GM23338 (cell line): Measurements from ENCODE around the gene RABL3. TPM values are rescaled to one million over a fixed set of nuclear protein-coding genes. Genes with fewer than 3 reads are reported as not detected.

Experiments
- ATAC-seq: fragments of 200-7000 bp; cut with Tn5 transposase; 3 replicates; pipeline ENCODE4 v1.9.1; 2020
- DNase-seq: peaks from one replicate; pipeline ENCODE4 v3.0.0-alpha.2; 2015; ENCODE audit warnings: low spot score
- H2AFZ ChIP-seq: fragments of 200-600 bp; sonication (generic); 2 replicates; pipeline ENCODE4 v1.8.0; 2016; ENCODE audit warnings: antibody characterized with exemption, mild to moderate bottlenecking, moderate library complexity
- H3F3A ChIP-seq: fragments of 200-600 bp; sonication (generic); replicated peaks from 2 replicates; pipeline ENCODE4 v1.8.0; 2017; ENCODE audit warnings: antibody characterized with exemption, mixed run types, low read depth
- H3K27ac ChIP-seq: fragments of 200-600 bp; sonication (generic); 2 replicates; pipeline ENCODE4 v1.6.1; 2016; ENCODE audit warnings: low read depth
- H3K27me3 ChIP-seq: fragments of 200-600 bp; sonication (generic); 2 replicates; pipeline ENCODE4 v1.8.0; 2016; ENCODE audit warnings: mild to moderate bottlenecking, mixed run types, moderate library complexity; ENCODE audit not compliant: insufficient read depth
- H3K36me3 ChIP-seq: fragments of 200-600 bp; sonication (generic); 2 replicates; pipeline ENCODE4 v1.8.0; 2016; ENCODE audit warnings: mild to moderate bottlenecking; ENCODE audit not compliant: insufficient read depth
- H3K4me1 ChIP-seq: fragments of 200-600 bp; sonication (generic); 2 replicates; pipeline ENCODE4 v1.8.0; 2016; ENCODE audit warnings: mild to moderate bottlenecking, moderate library complexity; ENCODE audit not compliant: insufficient read depth
- H3K4me2 ChIP-seq: fragments of 200-600 bp; sonication (generic); 2 replicates; pipeline ENCODE4 v1.7.1; 2017; ENCODE audit warnings: mixed run types
- H3K4me3 ChIP-seq: fragments of 200-600 bp; sonication (generic); 2 replicates; pipeline ENCODE4 v1.6.1; 2016; ENCODE audit warnings: mixed run types
- H3K79me2 ChIP-seq: fragments of 200-600 bp; sonication (generic); replicated peaks from 2 replicates; pipeline ENCODE4 v1.8.0; 2017; ENCODE audit warnings: mild to moderate bottlenecking; ENCODE audit not compliant: insufficient read depth
- H3K9me2 ChIP-seq: fragments of 200-600 bp; sonication (generic); 2 replicates; pipeline ENCODE4 v1.8.0; 2017; ENCODE audit not compliant: insufficient read depth
- H4K20me1 ChIP-seq: fragments of 200-600 bp; sonication (generic); replicated peaks from 2 replicates; pipeline ENCODE4 v1.8.0; 2017; ENCODE audit warnings: mild to moderate bottlenecking; ENCODE audit not compliant: insufficient read depth
- H3K27ac Mint-ChIP-seq: 2 replicates; pipeline ENCODE4 v1.8.0; 2020; ENCODE audit warnings: inconsistent platforms, mild to moderate bottlenecking, moderate library complexity, mixed read lengths
- H3K27me3 Mint-ChIP-seq: 3 replicates; pipeline ENCODE4 v1.8.0; 2022; ENCODE audit warnings: low read depth, mild to moderate bottlenecking, moderate library complexity, mixed read lengths, inconsistent platforms; ENCODE audit not compliant: insufficient read depth, poor library complexity
- H3K36me3 Mint-ChIP-seq: 3 replicates; pipeline ENCODE4 v1.8.0; 2021; ENCODE audit warnings: low read depth, mild to moderate bottlenecking, inconsistent platforms, moderate library complexity, mixed read lengths
- H3K4me1 Mint-ChIP-seq: 3 replicates; pipeline ENCODE4 v1.8.0; 2020; ENCODE audit warnings: mild to moderate bottlenecking, inconsistent platforms, mixed read lengths
- H3K4me3 Mint-ChIP-seq: 3 replicates; pipeline ENCODE4 v1.8.0; 2021; ENCODE audit warnings: moderate library complexity, mild to moderate bottlenecking, inconsistent platforms, mixed read lengths
- H3K9me3 Mint-ChIP-seq: 3 replicates; pipeline ENCODE4 v1.8.0; 2020; ENCODE audit warnings: moderate library complexity, mild to moderate bottlenecking, inconsistent platforms, mixed read lengths
- CREB1 ChIP-seq: fragments of 250-450 bp; sonication (Bioruptor Pico); IDR thresholded peaks from 2 replicates; pipeline ENCODE4 v1.5.0; 2020; ENCODE audit warnings: low read depth, mild to moderate bottlenecking, moderate library complexity
- EZH2 ChIP-seq: fragments of 200-600 bp; sonication (generic); IDR thresholded peaks from one replicate; pipeline ENCODE4 v1.8.0; 2017; ENCODE audit warnings: antibody characterized with exemption, mild to moderate bottlenecking, low read depth; ENCODE audit not compliant: unreplicated experiment
- EZH2phosphoT487 ChIP-seq: fragments of 200-600 bp; sonication (generic); IDR thresholded peaks from one replicate; pipeline ENCODE4 v1.8.1; 2018; ENCODE audit warnings: antibody characterized with exemption; ENCODE audit not compliant: unreplicated experiment
- JUNB ChIP-seq: IDR thresholded peaks from one replicate; pipeline ENCODE4 v1.6.1; 2016; ENCODE audit warnings: antibody characterized with exemption; ENCODE audit not compliant: unreplicated experiment
- NANOG ChIP-seq: IDR thresholded peaks from 2 replicates; pipeline ENCODE4 v1.6.1; 2016; ENCODE audit warnings: antibody characterized with exemption, borderline replicate concordance
- POLR2AphosphoS5 ChIP-seq: IDR thresholded peaks from 2 replicates; pipeline ENCODE4 v1.6.1; 2016; ENCODE audit warnings: antibody characterized with exemption, low read depth
- STAT1 ChIP-seq: IDR thresholded peaks from one replicate; pipeline ENCODE4 v1.6.1; 2016; ENCODE audit warnings: antibody characterized with exemption; ENCODE audit not compliant: unreplicated experiment
- ZNF114 ChIP-seq: fragments of 250-450 bp; sonication (Bioruptor Pico); IDR thresholded peaks from 2 replicates; pipeline ENCODE4 v1.5.0; 2020; ENCODE audit warnings: mild to moderate bottlenecking, moderate library complexity
- ZNF331 ChIP-seq: fragments of 250-450 bp; sonication (Bioruptor Pico); IDR thresholded peaks from 2 replicates; pipeline ENCODE4 v1.5.0; 2020; ENCODE audit warnings: low read depth, mild to moderate bottlenecking, moderate library complexity
- polyA plus RNA-seq: library from polyadenylated mRNA; unstranded; fragments of >200 nt; fragmentation: Nextera tagmentation; extraction: Ambion mirVana; gene quantifications from 2 replicates; pipeline ENCODE4 v1.2.1, GENCODE V29; 2016
- total RNA-seq: library from RNA; depleted of rRNA; stranded (reverse); fragments of >200 nt; shearing (Covaris generic); gene quantifications from 2 replicates; pipeline ENCODE4 v1.2.3, GENCODE V29; 2014
- TF ChIP-seq, protein P1 (sequence below): IDR thresholded peaks from one replicate; pipeline ENCODE4 v1.6.1; 2018; ENCODE audit warnings: antibody characterized with exemption; ENCODE audit not compliant: unreplicated experiment
- TF ChIP-seq, protein P2 (sequence below), 2 experiments: fragments of 200-600 bp in 1 of 2; sonication (generic) in 1 of 2; conservative IDR thresholded peaks; 2 replicates each; pipeline versions ENCODE4 v1.5.1 to v1.6.1; 2016 to 2017; ENCODE audit warnings: antibody characterized with exemption in 2 of 2, low read depth in 2 of 2, mild to moderate bottlenecking in 2 of 2, moderate library complexity in 1 of 2
- TF ChIP-seq, protein P3 (sequence below): IDR thresholded peaks from 2 replicates; pipeline ENCODE4 v1.6.1; 2016; ENCODE audit warnings: antibody characterized with exemption
- TF ChIP-seq, protein P4 (sequence below): fragments of 250-450 bp; sonication (Bioruptor Pico); IDR thresholded peaks from 2 replicates; pipeline ENCODE4 v1.5.0; 2020; ENCODE audit warnings: mild to moderate bottlenecking, moderate library complexity

RABL3 gene
- total and polyA plus RNA-seq, 2 experiments from 2014 or later, result 7.8 to 9.8 TPM

DNA sequence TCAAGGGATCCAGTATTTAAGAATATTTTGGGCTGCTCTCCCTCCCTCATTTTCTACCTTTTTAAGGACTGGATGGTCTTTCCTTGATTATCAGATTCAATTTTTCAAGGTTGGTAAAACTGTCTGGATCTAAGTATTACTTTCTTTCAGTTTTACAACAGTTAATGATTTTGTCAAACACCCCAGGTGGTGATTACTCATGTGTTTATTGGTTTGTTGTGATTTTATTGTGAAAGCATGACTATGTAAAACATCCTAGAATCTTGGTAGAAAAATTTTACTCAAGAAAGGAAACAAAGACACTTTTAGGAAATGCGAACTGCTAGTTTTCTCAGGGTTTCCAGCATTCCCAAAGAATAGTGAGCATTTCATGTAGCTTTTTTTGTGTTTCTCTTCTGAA lies 7.5 kb upstream of the RABL3 start:
- H3F3A ChIP-seq, result no peaks in the 10 kb centered on the region
- H3K36me3 ChIP-seq, result peaks cover 5% of the 10 kb centered on the region; the same call in 1 of the 2 replicates
- Mint-ChIP-seq H3K9me3 (peaks cover 14% of the 10 kb centered on the region; the same call in 2 of the 3 replicates), H3K27me3 (peaks cover 2% of the 10 kb centered on the region), H3K4me1 (peaks cover 43% of the 10 kb centered on the region), H3K4me3 (no peak overlapping the region), H3K27ac (peak overlapping the region; percentile 59), H3K36me3 (peaks cover 80% of the 10 kb centered on the region)
- no peak overlapping the region for H3K4me2 ChIP-seq
- H2AFZ ChIP-seq, result no peak overlapping the region
- peaks cover 100% of the 10 kb centered on the region for H3K79me2 ChIP-seq
- ATAC-seq (no peak), DNase-seq (no peak)
- H3K4me3 ChIP-seq, result no peak overlapping the region
- H3K9me2 ChIP-seq, result no peaks in the 10 kb centered on the region
- H3K27ac ChIP-seq, result 0 out of 2 replicates have a peak overlapping the region, but pooled peaks have one; percentile 24
- TF ChIP-seq ZNF331 (CRISPR knock-in tag) (no peak), ZNF114 (no peak), POLR2AphosphoS5 (no peak), EZH2 (no peak), JUNB (no peak), STAT1 (no peak), EZH2phosphoT487 (no peak), NANOG (no peak), CREB1 (CRISPR knock-in tag) (no peak)
- TF ChIP-seq, protein P1, sequence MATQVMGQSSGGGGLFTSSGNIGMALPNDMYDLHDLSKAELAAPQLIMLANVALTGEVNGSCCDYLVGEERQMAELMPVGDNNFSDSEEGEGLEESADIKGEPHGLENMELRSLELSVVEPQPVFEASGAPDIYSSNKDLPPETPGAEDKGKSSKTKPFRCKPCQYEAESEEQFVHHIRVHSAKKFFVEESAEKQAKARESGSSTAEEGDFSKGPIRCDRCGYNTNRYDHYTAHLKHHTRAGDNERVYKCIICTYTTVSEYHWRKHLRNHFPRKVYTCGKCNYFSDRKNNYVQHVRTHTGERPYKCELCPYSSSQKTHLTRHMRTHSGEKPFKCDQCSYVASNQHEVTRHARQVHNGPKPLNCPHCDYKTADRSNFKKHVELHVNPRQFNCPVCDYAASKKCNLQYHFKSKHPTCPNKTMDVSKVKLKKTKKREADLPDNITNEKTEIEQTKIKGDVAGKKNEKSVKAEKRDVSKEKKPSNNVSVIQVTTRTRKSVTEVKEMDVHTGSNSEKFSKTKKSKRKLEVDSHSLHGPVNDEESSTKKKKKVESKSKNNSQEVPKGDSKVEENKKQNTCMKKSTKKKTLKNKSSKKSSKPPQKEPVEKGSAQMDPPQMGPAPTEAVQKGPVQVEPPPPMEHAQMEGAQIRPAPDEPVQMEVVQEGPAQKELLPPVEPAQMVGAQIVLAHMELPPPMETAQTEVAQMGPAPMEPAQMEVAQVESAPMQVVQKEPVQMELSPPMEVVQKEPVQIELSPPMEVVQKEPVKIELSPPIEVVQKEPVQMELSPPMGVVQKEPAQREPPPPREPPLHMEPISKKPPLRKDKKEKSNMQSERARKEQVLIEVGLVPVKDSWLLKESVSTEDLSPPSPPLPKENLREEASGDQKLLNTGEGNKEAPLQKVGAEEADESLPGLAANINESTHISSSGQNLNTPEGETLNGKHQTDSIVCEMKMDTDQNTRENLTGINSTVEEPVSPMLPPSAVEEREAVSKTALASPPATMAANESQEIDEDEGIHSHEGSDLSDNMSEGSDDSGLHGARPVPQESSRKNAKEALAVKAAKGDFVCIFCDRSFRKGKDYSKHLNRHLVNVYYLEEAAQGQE, result no peak
- TF ChIP-seq, protein P2, sequence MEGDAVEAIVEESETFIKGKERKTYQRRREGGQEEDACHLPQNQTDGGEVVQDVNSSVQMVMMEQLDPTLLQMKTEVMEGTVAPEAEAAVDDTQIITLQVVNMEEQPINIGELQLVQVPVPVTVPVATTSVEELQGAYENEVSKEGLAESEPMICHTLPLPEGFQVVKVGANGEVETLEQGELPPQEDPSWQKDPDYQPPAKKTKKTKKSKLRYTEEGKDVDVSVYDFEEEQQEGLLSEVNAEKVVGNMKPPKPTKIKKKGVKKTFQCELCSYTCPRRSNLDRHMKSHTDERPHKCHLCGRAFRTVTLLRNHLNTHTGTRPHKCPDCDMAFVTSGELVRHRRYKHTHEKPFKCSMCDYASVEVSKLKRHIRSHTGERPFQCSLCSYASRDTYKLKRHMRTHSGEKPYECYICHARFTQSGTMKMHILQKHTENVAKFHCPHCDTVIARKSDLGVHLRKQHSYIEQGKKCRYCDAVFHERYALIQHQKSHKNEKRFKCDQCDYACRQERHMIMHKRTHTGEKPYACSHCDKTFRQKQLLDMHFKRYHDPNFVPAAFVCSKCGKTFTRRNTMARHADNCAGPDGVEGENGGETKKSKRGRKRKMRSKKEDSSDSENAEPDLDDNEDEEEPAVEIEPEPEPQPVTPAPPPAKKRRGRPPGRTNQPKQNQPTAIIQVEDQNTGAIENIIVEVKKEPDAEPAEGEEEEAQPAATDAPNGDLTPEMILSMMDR (conservative IDR thresholded peaks at IDR 0.05; ENCODE audit: low read depth in 2 of 2), result no peak
- TF ChIP-seq, protein P3, sequence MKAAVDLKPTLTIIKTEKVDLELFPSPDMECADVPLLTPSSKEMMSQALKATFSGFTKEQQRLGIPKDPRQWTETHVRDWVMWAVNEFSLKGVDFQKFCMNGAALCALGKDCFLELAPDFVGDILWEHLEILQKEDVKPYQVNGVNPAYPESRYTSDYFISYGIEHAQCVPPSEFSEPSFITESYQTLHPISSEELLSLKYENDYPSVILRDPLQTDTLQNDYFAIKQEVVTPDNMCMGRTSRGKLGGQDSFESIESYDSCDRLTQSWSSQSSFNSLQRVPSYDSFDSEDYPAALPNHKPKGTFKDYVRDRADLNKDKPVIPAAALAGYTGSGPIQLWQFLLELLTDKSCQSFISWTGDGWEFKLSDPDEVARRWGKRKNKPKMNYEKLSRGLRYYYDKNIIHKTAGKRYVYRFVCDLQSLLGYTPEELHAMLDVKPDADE, result no peak
- TF ChIP-seq, protein P4, sequence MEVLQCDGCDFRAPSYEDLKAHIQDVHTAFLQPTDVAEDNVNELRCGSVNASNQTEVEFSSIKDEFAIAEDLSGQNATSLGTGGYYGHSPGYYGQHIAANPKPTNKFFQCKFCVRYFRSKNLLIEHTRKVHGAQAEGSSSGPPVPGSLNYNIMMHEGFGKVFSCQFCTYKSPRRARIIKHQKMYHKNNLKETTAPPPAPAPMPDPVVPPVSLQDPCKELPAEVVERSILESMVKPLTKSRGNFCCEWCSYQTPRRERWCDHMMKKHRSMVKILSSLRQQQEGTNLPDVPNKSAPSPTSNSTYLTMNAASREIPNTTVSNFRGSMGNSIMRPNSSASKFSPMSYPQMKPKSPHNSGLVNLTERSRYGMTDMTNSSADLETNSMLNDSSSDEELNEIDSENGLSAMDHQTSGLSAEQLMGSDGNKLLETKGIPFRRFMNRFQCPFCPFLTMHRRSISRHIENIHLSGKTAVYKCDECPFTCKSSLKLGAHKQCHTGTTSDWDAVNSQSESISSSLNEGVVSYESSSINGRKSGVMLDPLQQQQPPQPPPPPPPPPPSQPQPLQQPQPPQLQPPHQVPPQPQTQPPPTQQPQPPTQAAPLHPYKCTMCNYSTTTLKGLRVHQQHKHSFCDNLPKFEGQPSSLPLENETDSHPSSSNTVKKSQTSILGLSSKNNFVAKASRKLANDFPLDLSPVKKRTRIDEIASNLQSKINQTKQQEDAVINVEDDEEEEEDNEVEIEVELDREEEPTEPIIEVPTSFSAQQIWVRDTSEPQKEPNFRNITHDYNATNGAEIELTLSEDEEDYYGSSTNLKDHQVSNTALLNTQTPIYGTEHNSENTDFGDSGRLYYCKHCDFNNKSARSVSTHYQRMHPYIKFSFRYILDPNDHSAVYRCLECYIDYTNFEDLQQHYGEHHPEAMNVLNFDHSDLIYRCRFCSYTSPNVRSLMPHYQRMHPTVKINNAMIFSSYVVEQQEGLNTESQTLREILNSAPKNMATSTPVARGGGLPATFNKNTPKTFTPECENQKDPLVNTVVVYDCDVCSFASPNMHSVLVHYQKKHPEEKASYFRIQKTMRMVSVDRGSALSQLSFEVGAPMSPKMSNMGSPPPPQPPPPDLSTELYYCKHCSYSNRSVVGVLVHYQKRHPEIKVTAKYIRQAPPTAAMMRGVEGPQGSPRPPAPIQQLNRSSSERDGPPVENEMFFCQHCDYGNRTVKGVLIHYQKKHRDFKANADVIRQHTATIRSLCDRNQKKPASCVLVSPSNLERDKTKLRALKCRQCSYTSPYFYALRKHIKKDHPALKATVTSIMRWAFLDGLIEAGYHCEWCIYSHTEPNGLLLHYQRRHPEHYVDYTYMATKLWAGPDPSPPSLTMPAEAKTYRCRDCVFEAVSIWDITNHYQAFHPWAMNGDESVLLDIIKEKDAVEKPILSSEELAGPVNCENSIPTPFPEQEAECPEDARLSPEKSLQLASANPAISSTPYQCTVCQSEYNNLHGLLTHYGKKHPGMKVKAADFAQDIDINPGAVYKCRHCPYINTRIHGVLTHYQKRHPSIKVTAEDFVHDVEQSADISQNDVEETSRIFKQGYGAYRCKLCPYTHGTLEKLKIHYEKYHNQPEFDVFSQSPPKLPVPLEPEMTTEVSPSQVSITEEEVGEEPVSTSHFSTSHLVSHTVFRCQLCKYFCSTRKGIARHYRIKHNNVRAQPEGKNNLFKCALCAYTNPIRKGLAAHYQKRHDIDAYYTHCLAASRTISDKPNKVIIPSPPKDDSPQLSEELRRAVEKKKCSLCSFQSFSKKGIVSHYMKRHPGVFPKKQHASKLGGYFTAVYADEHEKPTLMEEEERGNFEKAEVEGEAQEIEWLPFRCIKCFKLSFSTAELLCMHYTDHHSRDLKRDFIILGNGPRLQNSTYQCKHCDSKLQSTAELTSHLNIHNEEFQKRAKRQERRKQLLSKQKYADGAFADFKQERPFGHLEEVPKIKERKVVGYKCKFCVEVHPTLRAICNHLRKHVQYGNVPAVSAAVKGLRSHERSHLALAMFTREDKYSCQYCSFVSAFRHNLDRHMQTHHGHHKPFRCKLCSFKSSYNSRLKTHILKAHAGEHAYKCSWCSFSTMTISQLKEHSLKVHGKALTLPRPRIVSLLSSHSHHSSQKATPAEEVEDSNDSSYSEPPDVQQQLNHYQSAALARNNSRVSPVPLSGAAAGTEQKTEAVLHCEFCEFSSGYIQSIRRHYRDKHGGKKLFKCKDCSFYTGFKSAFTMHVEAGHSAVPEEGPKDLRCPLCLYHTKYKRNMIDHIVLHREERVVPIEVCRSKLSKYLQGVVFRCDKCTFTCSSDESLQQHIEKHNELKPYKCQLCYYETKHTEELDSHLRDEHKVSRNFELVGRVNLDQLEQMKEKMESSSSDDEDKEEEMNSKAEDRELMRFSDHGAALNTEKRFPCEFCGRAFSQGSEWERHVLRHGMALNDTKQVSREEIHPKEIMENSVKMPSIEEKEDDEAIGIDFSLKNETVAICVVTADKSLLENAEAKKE (CRISPR knock-in tag), result no peak
- H4K20me1 ChIP-seq, result peaks cover 6% of the 10 kb centered on the region; the same call in 1 of the 2 replicates
- no peaks in the 10 kb centered on the region for H3K27me3 ChIP-seq
- H3K4me1 ChIP-seq, result peaks cover 12% of the 10 kb centered on the region
